Activated CD4-positive, CD25-positive, alpha-beta regulatory T cell (primary cell): ENCODE results near the gene CNOT2.
"Not testable (repeated sequence)": the region's sequence is repeated elsewhere in the genome, so short reads cannot be mapped to it uniquely, and the experiment has no call there.

Source experiments
- DNase-seq, 4 experiments: peaks; one replicate each; lab custom pipeline; 2025; lab: John Stamatoyannopoulos, UW

CNOT2 gene

DNA sequence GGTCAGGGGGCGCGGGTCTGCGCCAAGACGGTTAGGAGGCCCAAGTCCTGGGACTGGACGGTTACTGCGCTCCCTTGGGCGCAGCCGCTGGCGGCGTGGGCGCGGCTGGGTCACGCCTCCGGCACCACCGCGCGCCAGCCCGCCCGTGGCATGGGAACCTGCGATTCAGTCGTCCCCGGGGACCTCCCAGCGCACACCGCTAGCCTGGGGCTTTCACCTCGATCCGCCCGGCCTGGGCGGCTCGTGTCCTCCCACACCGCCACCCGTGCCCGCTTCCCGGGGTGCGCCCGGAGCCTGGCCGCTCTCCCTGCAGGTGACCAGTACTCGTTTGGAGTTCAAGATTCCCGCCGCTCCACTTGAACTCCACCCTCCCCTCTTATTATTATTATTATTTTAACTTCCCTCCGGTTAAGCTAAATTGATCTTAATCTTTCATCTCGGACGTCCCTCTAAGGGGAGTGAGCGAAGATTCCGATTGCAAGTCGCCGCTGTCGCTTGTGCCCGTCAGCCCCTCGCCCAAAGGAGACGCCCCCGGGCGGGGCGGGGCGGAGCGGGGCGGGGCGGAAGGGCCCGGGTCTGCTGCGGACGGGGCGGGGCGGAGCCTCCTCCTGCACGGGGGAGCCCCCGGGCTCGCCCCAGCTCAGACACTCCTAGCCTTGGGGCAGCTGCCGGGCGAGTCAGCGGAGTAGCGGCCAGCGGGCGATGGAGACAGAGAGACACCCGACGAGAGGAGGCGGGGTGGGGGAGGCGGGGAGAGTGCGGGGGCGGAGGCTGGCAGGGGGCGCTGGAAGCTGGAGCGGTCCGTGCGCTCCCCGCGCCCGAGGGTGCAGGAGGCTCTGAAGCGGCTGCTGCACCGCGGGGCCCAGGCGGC is 122.7 kb downstream of the CNOT2 start, which contains the start of gene KCNMB4:
Gene KCNMB4, plus strand, starts transcription at position 643 of the 871 bp plus-strand sequence. CDS start 445 bp downstream, outside the sequence.
- DNase-seq: peak; percentile 34 to 41 (median 38)

GRCh38 chr12:70366581-70367257 is 123.5 kb downstream of the CNOT2 start:
- DNase-seq: peak; percentile 13 to 42 (median 27)

GRCh38 chr12:70367258-70368141 is 124.3 kb downstream of the CNOT2 start:
- no peak for DNase-seq

GRCh38 chr12:70372881-70373280 is 129.6 kb downstream of the CNOT2 start:
- DNase-seq: no peak

DNA sequence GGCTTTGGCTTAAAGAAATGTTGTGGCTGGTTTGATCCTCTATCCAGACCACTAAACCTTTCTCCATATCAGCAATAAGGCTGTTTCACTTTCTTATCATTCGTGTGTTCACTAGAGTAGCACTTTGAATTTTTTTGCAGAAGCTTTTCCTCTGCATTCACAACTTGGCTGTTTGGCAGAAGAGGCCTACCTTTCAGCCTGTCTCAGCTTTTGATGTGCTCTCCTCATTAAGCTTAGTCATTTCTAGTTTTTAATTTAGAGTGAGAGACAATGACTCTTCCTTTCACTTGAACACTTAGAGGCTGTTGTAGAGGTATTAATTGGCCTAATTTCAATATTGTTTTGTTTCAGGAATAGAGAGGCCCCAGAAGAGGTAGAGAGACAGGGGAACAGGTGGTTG is 136.6 kb downstream of the CNOT2 start:
- no peak for DNase-seq

GRCh38 chr12:70383484-70383883 is 140.3 kb downstream of the CNOT2 start:
- DNase-seq: no peak

- no peak for DNase-seq
Measured at GRCh38 chr12:70383886-70384285, 140.7 kb downstream of the CNOT2 start.

- no peak for DNase-seq
Measured at GRCh38 chr12:70386771-70387170, 143.5 kb downstream of the CNOT2 start.

DNA sequence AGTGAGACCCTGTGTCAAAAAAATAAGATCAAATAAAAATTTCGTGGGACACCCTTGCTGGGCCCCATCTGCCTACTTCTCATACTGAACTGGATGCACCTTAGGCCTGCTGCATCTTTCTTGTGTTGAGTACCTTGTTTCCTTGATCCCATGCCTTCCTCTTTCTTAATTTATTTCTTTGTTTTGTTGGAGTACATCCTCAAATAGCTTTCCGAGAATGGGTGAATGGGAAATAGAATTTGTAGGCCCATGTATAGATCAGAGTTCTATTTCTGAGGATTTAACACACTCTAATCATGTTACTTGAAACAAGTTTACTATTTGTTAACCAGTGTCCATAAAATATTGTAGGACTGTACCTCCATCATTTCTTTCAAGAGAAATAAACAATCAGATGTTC is 146.4 kb downstream of the CNOT2 start:
- no peak for DNase-seq

- not testable (repeated sequence) for DNase-seq
Measured at GRCh38 chr12:70392631-70393030, 149.4 kb downstream of the CNOT2 start.

DNA sequence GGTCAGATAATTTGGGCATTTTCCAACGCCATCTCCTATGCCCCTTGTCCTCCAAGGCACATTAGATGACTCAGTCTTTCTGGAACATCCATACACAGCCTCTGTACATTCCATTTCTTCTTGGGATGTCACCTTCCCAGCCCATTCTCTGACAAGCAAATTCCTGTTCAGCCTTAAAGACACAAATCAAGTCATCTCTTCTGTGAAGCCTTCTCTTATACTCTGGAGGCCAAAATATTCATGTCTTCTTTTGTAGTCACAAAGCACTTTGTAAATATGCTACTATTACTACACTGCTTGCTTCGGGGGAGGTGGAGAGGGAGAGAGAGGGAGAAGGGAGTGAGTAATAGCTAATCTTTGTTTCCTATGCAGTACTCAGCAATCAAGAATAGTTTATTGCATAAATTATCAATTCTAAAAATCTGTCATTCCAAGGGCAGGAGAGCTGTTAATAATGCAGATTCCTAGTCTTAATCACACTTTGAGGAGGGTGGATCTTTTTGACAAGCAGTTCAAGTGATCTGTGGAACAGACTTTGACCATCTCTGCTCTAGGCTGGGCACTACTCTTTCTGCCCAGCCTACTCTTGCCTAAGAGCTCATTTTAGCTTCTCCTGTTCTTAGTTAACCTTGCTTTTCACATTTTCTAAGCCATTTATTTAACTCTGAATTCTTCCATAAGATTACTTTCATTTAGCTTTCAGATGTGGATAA is 150.7 kb downstream of the CNOT2 start:
- DNase-seq: no peak

GRCh38 chr12:70398002-70398401 is 154.8 kb downstream of the CNOT2 start:
- no peak for DNase-seq

- DNase-seq: no peak
Measured at GRCh38 chr12:70398862-70399261, 155.6 kb downstream of the CNOT2 start.

GRCh38 chr12:70399311-70399710 is 156.1 kb downstream of the CNOT2 start:
- DNase-seq: no peak

- no peak for DNase-seq
Measured at GRCh38 chr12:70400124-70400523, 156.9 kb downstream of the CNOT2 start.

DNA sequence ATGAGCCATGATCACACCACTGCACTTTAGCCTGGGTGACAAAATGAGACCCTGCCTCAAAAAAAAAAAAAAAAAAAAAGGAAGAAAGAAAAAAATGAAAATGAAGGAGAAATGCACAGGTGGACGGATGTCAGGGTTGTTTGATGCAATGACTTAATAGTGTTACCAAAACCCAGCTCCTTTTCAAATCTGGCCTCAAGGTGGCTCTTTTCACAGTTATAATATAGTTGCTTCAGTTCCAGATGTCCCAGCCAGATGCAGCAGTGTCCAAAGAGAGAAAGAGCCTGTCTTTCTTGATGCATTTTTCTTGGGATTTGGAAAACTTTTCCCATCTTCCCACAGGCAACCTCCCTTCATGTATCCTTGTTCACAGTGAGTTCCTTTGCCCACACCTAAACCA is 159.4 kb downstream of the CNOT2 start:
- DNase-seq: no peak

- DNase-seq: no peak
Measured at GRCh38 chr12:70403826-70404225, 160.6 kb downstream of the CNOT2 start.
